Neural cell (in vitro differentiated cells): ENCODE measurements around the gene GPR18. TPM values are rescaled to one million over a fixed set of nuclear protein-coding genes. Genes with fewer than 3 reads are reported as not detected.

Source experiments
- H2AFZ ChIP-seq: fragments of 200-600, 300-800 bp; sonication (generic), shearing (Covaris generic); 2 replicates; pipeline ENCODE4 v1.6.0; 2014; ENCODE audit warnings: low read depth, mild to moderate bottlenecking, antibody characterized with exemption, low read length, moderate library complexity
- H3F3A ChIP-seq: fragments of 200-600 bp; shearing (Covaris generic); 2 replicates; pipeline ENCODE4 v1.6.1; 2016; ENCODE audit warnings: mild to moderate bottlenecking, moderate library complexity, mixed read lengths, antibody characterized with exemption, low read length; ENCODE audit not compliant: insufficient read depth, poor library complexity, severe bottlenecking
- H3K27ac ChIP-seq: fragments of 200-600, 300-800 bp; sonication (generic), shearing (Covaris generic); 2 replicates; pipeline ENCODE4 v1.5.1; 2014; ENCODE audit warnings: mild to moderate bottlenecking, low read length, moderate library complexity
- H3K27me3 ChIP-seq: fragments of 300-800, 200-600 bp; sonication (generic), shearing (Covaris generic); 2 replicates; pipeline ENCODE4 v1.6.0; 2014; ENCODE audit warnings: mild to moderate bottlenecking, low read depth, low read length, moderate library complexity; ENCODE audit not compliant: insufficient read depth
- H3K36me3 ChIP-seq: fragments of 300-800, 200-600 bp; sonication (generic), shearing (Covaris generic); 2 replicates; pipeline ENCODE4 v1.5.1; 2014; ENCODE audit warnings: mild to moderate bottlenecking, antibody characterized with exemption, low read length, moderate library complexity; ENCODE audit not compliant: insufficient read depth
- H3K4me2 ChIP-seq: fragments of 300-800, 200-600 bp; sonication (generic), shearing (Covaris generic); 2 replicates; pipeline ENCODE4 v1.6.0; 2014; ENCODE audit warnings: mild to moderate bottlenecking, low read length
- H3K4me3 ChIP-seq: fragments of 300-800, 200-600 bp; sonication (generic), shearing (Covaris generic); 2 replicates; pipeline ENCODE4 v1.5.1; 2014; ENCODE audit warnings: mild to moderate bottlenecking, low read length, moderate library complexity
- H3K79me2 ChIP-seq: fragments of 200-600 bp; shearing (Covaris generic); replicated peaks from 2 replicates; pipeline ENCODE4 v1.6.0; 2014; ENCODE audit warnings: mild to moderate bottlenecking, low read length, moderate library complexity; ENCODE audit not compliant: insufficient read depth
- H3K9ac ChIP-seq: fragments of 300-800, 200-600 bp; sonication (generic), shearing (Covaris generic); 2 replicates; pipeline ENCODE4 v1.6.1; 2016; ENCODE audit warnings: mild to moderate bottlenecking, low read length, mixed read lengths
- H3K9me2 ChIP-seq: fragments of 200-600 bp; shearing (Covaris generic); 2 replicates; pipeline ENCODE4 v1.6.1; 2016; ENCODE audit warnings: mild to moderate bottlenecking, low read length, mixed read lengths; ENCODE audit not compliant: insufficient read depth
- H3K9me3 ChIP-seq: fragments of 200-600, 300-800 bp; sonication (generic), shearing (Covaris generic); 2 replicates; pipeline ENCODE4 v1.6.1; 2016; ENCODE audit warnings: mild to moderate bottlenecking, mixed run types, low read length, moderate library complexity, mixed read lengths
- H4K20me1 ChIP-seq: fragments of 200-600 bp; shearing (Covaris generic); 2 replicates; pipeline ENCODE4 v1.6.1; 2016; ENCODE audit warnings: mild to moderate bottlenecking, mixed run types; ENCODE audit not compliant: insufficient read depth
- EP300 ChIP-seq: fragments of 450-650 bp; conservative IDR thresholded peaks from 2 replicates; pipeline ENCODE4 v1.6.1; 2014; ENCODE audit warnings: antibody characterized with exemption, mild to moderate bottlenecking, moderate library complexity; ENCODE audit not compliant: poor library complexity, severe bottlenecking
- EZH2 ChIP-seq: fragments of 200-600, 300-800 bp; shearing (Covaris generic), sonication (generic); IDR thresholded peaks from 2 replicates; pipeline ENCODE4 v1.6.1; 2014; ENCODE audit warnings: antibody characterized with exemption, low read length, borderline replicate concordance, mild to moderate bottlenecking; ENCODE audit not compliant: insufficient read depth, poor library complexity, severe bottlenecking
- MXI1 ChIP-seq: fragments of 450-650 bp; conservative IDR thresholded peaks from 2 replicates; pipeline ENCODE4 v1.6.1; 2014; ENCODE audit warnings: antibody characterized with exemption, mild to moderate bottlenecking; ENCODE audit not compliant: poor library complexity, severe bottlenecking
- POLR2AphosphoS5 ChIP-seq: IDR thresholded peaks from 2 replicates; pipeline ENCODE4 v1.6.1; 2012
- RAD21 ChIP-seq: fragments of 450-650 bp; conservative IDR thresholded peaks from 2 replicates; pipeline ENCODE4 v1.6.1; 2014; ENCODE audit warnings: antibody characterized with exemption, mild to moderate bottlenecking, moderate library complexity
- SMC3 ChIP-seq: fragments of 450-650 bp; conservative IDR thresholded peaks from 2 replicates; pipeline ENCODE4 v1.6.1; 2014; ENCODE audit warnings: antibody characterized with exemption, mild to moderate bottlenecking, moderate library complexity; ENCODE audit not compliant: poor library complexity
- TAF1 ChIP-seq: IDR thresholded peaks from 2 replicates; pipeline ENCODE4 v1.6.1; 2012; ENCODE audit warnings: low read depth
- polyA plus RNA-seq: library from polyadenylated mRNA; depleted of rRNA; stranded (reverse); fragments of >200 nt; gene quantifications from 2 replicates; pipeline ENCODE4 v1.2.3, GENCODE V29; 2014
- TF ChIP-seq, protein P1 (sequence below): fragments of 450-650 bp; IDR thresholded peaks from 2 replicates; pipeline ENCODE4 v1.5.1; 2014; ENCODE audit warnings: antibody characterized with exemption, mild to moderate bottlenecking, moderate library complexity; ENCODE audit not compliant: poor library complexity, severe bottlenecking
- TF ChIP-seq, protein P2 (sequence below): IDR thresholded peaks from 2 replicates; pipeline ENCODE4 v1.6.1; 2012; ENCODE audit warnings: borderline replicate concordance

GPR18 gene
- polyA plus RNA-seq, 1 donor from 2014 or later = not detected

DNA sequence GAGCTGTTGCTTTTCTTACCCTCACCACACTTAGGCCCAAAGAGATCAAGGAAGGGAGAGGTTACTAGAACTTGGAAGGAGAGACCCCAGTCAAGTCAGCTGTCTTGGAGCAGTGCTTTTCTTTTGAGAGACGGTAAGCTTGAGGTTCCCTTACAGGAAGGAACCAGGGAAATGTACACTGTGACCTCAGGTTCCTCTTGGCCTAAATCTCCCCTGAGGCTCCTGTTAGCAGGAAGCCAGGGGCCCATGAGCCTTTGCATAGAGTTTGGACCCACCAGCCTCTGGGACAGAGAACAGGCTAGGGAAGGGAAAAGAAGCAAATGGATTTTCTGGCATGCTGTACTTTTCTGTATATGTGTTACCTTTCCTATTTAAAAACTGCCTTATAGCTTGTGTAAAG, 5.9 kb upstream of the GPR18 start:
- H3K9me2 ChIP-seq = no peaks in the 10 kb centered on the region
- no peaks in the 10 kb centered on the region for H3K27me3 ChIP-seq
- no peak overlapping the region for H2AFZ ChIP-seq
- no peaks in the 10 kb centered on the region for H3K36me3 ChIP-seq
- no peaks in the 10 kb centered on the region for H3F3A ChIP-seq
- H3K9me3 ChIP-seq = no peaks in the 10 kb centered on the region
- no peak for TF ChIP-seq SMC3
- TF ChIP-seq EZH2 = no peak
- no peak overlapping the region for H3K4me3 ChIP-seq
- no peak overlapping the region for H3K4me2 ChIP-seq
- H3K9ac ChIP-seq = no peak overlapping the region
- no peak overlapping the region for H3K27ac ChIP-seq
- H3K79me2 ChIP-seq = no peaks in the 10 kb centered on the region
- no peaks in the 10 kb centered on the region for H4K20me1 ChIP-seq

DNA sequence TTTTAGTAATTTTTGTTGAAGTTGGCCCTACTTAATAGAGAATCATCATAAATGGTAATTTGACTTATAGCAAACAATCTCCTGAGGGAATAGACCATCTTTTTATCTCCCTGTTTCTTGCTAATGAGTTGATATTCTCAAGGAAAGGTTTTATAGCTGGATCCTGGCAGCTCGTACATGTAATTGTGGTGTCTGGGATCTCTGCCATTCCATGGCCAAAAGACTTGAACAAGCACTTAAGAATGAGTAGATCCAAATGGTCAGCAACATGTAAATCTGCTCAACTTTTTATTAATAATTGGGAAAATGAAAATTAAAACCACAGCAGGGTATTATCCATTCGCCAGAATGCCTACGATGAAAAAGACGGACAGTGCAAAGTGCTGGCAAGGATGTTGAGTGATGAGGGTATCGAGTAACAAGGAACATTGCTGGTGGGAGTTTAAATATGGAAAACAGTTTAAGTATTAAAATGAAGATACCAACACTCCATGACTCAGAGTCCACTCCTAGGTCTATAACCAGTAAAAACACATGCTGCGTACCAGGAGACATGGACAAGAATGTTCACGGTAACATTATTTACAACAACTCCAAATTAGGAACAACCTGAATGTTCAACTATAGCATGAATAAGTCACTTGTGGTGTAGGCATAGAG, 5.1 kb upstream of the GPR18 start:
- H4K20me1 ChIP-seq = no peaks in the 10 kb centered on the region
- no peaks in the 10 kb centered on the region for H3F3A ChIP-seq
- no peak overlapping the region for H3K27ac ChIP-seq
- TF ChIP-seq EP300 = no peak
- no peak for TF ChIP-seq SMC3
- no peak for TF ChIP-seq EZH2
- no peak for TF ChIP-seq TAF1
- no peak for TF ChIP-seq MXI1
- no peak for TF ChIP-seq POLR2AphosphoS5
- TF ChIP-seq, protein P1, sequence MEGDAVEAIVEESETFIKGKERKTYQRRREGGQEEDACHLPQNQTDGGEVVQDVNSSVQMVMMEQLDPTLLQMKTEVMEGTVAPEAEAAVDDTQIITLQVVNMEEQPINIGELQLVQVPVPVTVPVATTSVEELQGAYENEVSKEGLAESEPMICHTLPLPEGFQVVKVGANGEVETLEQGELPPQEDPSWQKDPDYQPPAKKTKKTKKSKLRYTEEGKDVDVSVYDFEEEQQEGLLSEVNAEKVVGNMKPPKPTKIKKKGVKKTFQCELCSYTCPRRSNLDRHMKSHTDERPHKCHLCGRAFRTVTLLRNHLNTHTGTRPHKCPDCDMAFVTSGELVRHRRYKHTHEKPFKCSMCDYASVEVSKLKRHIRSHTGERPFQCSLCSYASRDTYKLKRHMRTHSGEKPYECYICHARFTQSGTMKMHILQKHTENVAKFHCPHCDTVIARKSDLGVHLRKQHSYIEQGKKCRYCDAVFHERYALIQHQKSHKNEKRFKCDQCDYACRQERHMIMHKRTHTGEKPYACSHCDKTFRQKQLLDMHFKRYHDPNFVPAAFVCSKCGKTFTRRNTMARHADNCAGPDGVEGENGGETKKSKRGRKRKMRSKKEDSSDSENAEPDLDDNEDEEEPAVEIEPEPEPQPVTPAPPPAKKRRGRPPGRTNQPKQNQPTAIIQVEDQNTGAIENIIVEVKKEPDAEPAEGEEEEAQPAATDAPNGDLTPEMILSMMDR = no peak
- TF ChIP-seq, protein P2, sequence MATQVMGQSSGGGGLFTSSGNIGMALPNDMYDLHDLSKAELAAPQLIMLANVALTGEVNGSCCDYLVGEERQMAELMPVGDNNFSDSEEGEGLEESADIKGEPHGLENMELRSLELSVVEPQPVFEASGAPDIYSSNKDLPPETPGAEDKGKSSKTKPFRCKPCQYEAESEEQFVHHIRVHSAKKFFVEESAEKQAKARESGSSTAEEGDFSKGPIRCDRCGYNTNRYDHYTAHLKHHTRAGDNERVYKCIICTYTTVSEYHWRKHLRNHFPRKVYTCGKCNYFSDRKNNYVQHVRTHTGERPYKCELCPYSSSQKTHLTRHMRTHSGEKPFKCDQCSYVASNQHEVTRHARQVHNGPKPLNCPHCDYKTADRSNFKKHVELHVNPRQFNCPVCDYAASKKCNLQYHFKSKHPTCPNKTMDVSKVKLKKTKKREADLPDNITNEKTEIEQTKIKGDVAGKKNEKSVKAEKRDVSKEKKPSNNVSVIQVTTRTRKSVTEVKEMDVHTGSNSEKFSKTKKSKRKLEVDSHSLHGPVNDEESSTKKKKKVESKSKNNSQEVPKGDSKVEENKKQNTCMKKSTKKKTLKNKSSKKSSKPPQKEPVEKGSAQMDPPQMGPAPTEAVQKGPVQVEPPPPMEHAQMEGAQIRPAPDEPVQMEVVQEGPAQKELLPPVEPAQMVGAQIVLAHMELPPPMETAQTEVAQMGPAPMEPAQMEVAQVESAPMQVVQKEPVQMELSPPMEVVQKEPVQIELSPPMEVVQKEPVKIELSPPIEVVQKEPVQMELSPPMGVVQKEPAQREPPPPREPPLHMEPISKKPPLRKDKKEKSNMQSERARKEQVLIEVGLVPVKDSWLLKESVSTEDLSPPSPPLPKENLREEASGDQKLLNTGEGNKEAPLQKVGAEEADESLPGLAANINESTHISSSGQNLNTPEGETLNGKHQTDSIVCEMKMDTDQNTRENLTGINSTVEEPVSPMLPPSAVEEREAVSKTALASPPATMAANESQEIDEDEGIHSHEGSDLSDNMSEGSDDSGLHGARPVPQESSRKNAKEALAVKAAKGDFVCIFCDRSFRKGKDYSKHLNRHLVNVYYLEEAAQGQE = no peak
- TF ChIP-seq RAD21 = no peak
- H3K36me3 ChIP-seq = no peaks in the 10 kb centered on the region
- H3K9me3 ChIP-seq = no peaks in the 10 kb centered on the region
- no peak overlapping the region for H3K9ac ChIP-seq
- no peaks in the 10 kb centered on the region for H3K27me3 ChIP-seq
- no peak overlapping the region for H2AFZ ChIP-seq
- H3K79me2 ChIP-seq = no peaks in the 10 kb centered on the region
- H3K4me3 ChIP-seq = no peak overlapping the region
- H3K9me2 ChIP-seq = no peaks in the 10 kb centered on the region
- no peak overlapping the region for H3K4me2 ChIP-seq
